Stimulated activated memory B cell treated with anti-CD40 and anti-IgM and Interleukin-4, amounts not matched to agents 10 μg/mL and 1 μg/mL and 100 μg/mL, for 72 hours (primary cell): ENCODE data around the gene RCOR1.

ENCODE experiments used
- ATAC-seq: fragments of 150-1000 bp; cut with Tn5 transposase; 2 replicates; pipeline ENCODE4 v1.10.0; 2021
- H3K27ac Mint-ChIP-seq: one replicate; pipeline ENCODE4 v1.8.0; 2022; ENCODE audit warnings: mild to moderate bottlenecking, mixed read lengths
- H3K27me3 Mint-ChIP-seq: one replicate; pipeline ENCODE4 v1.8.0; 2022; ENCODE audit warnings: mixed read lengths
- H3K36me3 Mint-ChIP-seq: one replicate; pipeline ENCODE4 v1.8.0; 2022; ENCODE audit warnings: mixed read lengths
- H3K4me1 Mint-ChIP-seq: one replicate; pipeline ENCODE4 v1.8.0; 2022; ENCODE audit warnings: mixed read lengths
- H3K4me3 Mint-ChIP-seq: one replicate; pipeline ENCODE4 v1.8.0; 2022; ENCODE audit warnings: mild to moderate bottlenecking, moderate library complexity, mixed read lengths
- H3K9me3 Mint-ChIP-seq: one replicate; pipeline ENCODE4 v1.8.0; 2022; ENCODE audit warnings: mixed read lengths

The RCOR1 gene

GRCh38 chr14:102737402-102738372, 145.2 kb downstream of the RCOR1 start:
- no peaks in the 10 kb centered on the region for H3K27me3 Mint-ChIP-seq
- H3K36me3 Mint-ChIP-seq, result peaks cover 32% of the 10 kb centered on the region
- no peaks in the 10 kb centered on the region for H3K9me3 Mint-ChIP-seq
- no peak overlapping the region for H3K27ac Mint-ChIP-seq
- no peak overlapping the region for H3K4me3 Mint-ChIP-seq
- ATAC-seq, result no peak
- H3K4me1 Mint-ChIP-seq, result no peaks in the 10 kb centered on the region

DNA sequence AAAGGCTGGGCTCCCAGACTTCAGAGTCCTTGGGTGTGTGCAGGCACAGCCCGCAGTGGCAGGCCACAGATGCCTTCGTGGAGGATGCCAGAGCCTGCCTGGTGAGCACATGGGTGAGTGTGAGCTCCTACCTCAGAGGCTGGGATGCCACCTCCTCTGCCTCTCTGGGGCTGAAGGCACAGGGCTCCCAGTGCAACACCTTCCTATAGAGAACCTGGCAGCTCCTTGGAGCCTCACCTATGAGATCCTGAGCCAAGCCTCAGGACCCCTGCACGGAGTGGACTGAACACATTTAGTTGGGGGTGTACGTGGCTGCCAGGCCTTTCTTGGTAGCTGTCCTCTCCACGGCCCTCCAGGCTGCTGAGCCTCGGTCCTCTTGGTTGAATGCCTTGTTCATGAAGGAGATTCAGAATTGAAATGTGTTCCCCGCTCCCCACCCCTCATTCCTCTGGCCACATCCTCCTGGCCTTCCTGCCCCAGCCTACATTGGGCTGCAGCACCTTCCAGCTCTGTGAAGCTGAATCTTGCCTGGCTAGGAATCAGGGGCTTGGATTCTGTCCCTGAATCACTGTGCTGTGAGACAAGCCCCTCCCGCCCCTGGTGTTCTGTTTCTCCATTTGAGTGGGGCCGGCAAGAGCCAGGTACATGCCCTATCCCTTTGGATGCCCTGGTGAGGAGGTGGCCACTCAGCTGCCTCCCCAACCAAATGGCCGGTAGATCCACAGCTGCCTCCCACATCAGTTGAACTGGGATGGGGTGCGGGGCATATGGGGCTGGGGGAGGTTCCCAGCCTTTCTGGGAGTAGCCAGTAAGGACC, 146.1 kb downstream of the RCOR1 start:
- H3K4me3 Mint-ChIP-seq, result no peak overlapping the region
- ATAC-seq, result peak; percentile 12
- no peaks in the 10 kb centered on the region for H3K27me3 Mint-ChIP-seq
- H3K36me3 Mint-ChIP-seq, result peaks cover 27% of the 10 kb centered on the region
- no peak overlapping the region for H3K27ac Mint-ChIP-seq
- H3K4me1 Mint-ChIP-seq, result no peaks in the 10 kb centered on the region
- peaks cover 3% of the 10 kb centered on the region for H3K9me3 Mint-ChIP-seq

DNA sequence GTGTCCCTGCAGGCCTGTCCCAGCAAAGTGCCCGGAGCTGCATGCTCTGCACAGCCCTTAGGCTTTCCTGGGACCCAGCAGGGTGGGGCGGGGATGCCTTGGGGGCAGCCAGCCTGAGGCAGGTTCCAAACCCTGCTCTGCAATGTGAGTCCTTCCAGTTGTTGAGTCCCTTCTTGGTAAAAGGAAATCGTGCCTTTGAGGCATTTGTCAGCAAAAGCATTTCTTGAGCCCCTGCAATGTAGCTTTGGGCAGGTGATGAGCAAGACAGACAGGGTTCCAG, 146.7 kb downstream of the RCOR1 start:
- H3K4me3 Mint-ChIP-seq, result no peak overlapping the region
- no peaks in the 10 kb centered on the region for H3K4me1 Mint-ChIP-seq
- H3K27ac Mint-ChIP-seq, result no peak overlapping the region
- H3K27me3 Mint-ChIP-seq, result no peaks in the 10 kb centered on the region
- H3K9me3 Mint-ChIP-seq, result peaks cover 3% of the 10 kb centered on the region
- peaks cover 25% of the 10 kb centered on the region for H3K36me3 Mint-ChIP-seq
- no peak for ATAC-seq

DNA sequence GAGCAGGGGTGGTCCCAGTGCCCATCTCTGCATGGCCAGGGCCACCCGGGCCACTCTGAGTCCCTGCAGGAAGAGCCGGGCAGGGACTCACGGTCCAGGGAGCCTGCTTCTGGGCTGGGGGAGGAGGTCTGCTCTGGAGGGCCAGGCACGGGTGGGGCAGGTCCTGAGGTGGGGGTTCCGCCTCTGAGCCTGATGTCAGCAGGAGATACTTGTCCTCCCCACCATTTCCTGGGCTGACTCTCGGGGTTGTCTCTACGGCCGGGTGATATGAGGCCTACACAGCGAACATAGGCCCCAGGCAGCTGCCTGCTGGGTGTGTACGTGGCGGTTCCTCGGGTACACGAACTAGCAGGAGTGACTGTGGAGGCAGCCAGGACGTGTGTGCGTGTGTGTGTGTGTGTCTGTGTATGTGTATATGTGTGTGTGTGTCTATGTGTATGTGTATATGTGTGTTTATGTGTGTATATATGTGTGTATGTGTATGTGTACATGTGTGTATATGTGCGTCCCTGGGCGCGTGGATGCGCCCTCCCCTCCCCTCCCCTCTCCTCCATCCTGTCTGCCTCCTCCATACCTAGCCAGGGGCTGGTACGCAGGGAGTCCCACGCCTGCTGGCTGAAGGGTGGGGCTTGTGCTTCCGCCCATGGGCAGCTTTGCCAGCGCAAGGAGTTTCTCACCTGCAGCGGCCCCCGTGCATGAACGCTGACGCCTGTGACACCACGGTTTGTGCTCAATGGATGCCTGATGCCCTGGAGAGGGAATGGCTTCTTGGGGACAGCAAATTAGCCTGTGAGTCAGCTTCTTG, 154.4 kb downstream of the RCOR1 start:
- ATAC-seq, result no peak

GRCh38 chr14:102748806-102749205, 156.4 kb downstream of the RCOR1 start:
- peaks cover 14% of the 10 kb centered on the region for H3K4me1 Mint-ChIP-seq
- H3K4me3 Mint-ChIP-seq, result no peak overlapping the region
- no peaks in the 10 kb centered on the region for H3K9me3 Mint-ChIP-seq
- no peak overlapping the region for H3K27ac Mint-ChIP-seq
- H3K27me3 Mint-ChIP-seq, result no peaks in the 10 kb centered on the region
- no peak for ATAC-seq
- H3K36me3 Mint-ChIP-seq, result peaks cover 6% of the 10 kb centered on the region

More for the DNA sequence above, 154.4 kb downstream of the RCOR1 start:
- no peaks in the 10 kb centered on the region for H3K27me3 Mint-ChIP-seq
- no peak overlapping the region for H3K4me3 Mint-ChIP-seq
- no peaks in the 10 kb centered on the region for H3K4me1 Mint-ChIP-seq
- H3K27ac Mint-ChIP-seq, result no peak overlapping the region
- H3K9me3 Mint-ChIP-seq, result peaks cover 3% of the 10 kb centered on the region
- H3K36me3 Mint-ChIP-seq, result peaks cover 11% of the 10 kb centered on the region

- no peak for ATAC-seq
- no peak overlapping the region for H3K4me3 Mint-ChIP-seq
- H3K36me3 Mint-ChIP-seq, result peaks cover 6% of the 10 kb centered on the region
- H3K27me3 Mint-ChIP-seq, result no peaks in the 10 kb centered on the region
- no peaks in the 10 kb centered on the region for H3K9me3 Mint-ChIP-seq
- H3K4me1 Mint-ChIP-seq, result peaks cover 22% of the 10 kb centered on the region
- H3K27ac Mint-ChIP-seq, result no peak overlapping the region
These were observed 157.2 kb downstream of the RCOR1 start for GRCh38 chr14:102749393-102750305.

DNA sequence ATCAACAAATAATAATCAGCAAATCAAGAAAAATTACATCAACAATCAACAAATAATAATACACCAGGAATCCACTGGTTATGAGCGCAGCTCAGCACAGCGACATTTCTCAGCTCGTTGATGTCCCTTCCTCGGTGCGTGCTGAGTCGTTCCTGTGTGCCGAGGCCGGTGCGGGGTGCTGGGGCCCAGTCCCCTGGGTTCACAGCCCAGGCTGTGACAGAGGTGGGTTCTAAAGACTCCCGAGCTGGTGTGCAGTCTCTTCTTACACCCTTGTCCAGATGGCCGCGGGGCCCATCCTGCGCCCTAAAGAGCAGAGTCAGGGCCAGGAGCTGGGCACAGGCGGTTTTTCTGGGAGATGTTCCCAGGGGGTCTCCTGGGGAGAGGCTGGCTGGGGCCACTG, 157.9 kb downstream of the RCOR1 start:
- no peaks in the 10 kb centered on the region for H3K9me3 Mint-ChIP-seq
- H3K36me3 Mint-ChIP-seq, result peaks cover 6% of the 10 kb centered on the region
- H3K27me3 Mint-ChIP-seq, result no peaks in the 10 kb centered on the region
- peaks cover 30% of the 10 kb centered on the region for H3K4me1 Mint-ChIP-seq
- H3K4me3 Mint-ChIP-seq, result no peak overlapping the region
- no peak for ATAC-seq
- H3K27ac Mint-ChIP-seq, result no peak overlapping the region

- Mint-ChIP-seq H3K27me3 (no peaks in the 10 kb centered on the region), H3K36me3 (peaks cover 4% of the 10 kb centered on the region), H3K9me3 (no peaks in the 10 kb centered on the region), H3K4me3 (no peak overlapping the region), H3K27ac (no peak overlapping the region), H3K4me1 (peaks cover 37% of the 10 kb centered on the region)
- ATAC-seq, result no peak
These were observed 158.6 kb downstream of the RCOR1 start for GRCh38 chr14:102751088-102751487.

DNA sequence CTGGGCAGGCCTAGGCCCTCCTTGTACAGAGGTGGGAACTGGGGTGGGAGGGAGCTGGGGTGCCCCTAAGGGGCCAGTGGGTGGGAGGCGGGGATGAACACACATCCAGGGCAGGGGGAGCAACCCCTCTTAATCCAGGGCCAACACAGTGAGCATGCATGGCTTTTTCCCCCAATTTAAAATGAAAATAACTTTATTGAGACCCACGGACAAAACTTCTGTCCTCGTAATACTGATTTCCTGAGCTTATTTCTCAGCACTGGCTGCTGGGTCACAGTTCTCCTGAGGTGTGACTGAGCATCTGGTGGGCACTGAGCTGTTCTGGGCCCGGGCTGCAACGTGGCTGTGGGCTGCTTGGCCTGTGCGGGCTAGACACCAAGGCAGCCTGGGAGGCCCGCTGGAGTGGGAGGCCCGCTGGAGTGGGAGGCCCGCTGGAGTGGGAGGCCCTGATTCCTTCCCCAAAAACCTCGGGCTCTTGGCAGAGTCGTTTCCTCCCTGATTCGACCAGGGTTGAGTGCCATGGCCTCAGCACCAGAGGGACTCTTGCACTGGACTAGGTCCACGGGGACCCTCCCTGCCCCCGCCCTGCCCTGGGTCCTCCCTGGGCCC, 159.9 kb downstream of the RCOR1 start:
- H3K4me1 Mint-ChIP-seq, result peaks cover 49% of the 10 kb centered on the region
- no peak overlapping the region for H3K4me3 Mint-ChIP-seq
- H3K9me3 Mint-ChIP-seq, result no peaks in the 10 kb centered on the region
- no peaks in the 10 kb centered on the region for H3K36me3 Mint-ChIP-seq
- H3K27me3 Mint-ChIP-seq, result no peaks in the 10 kb centered on the region
- no peak overlapping the region for H3K27ac Mint-ChIP-seq
- ATAC-seq, result no peak

- Mint-ChIP-seq H3K4me3 (peak overlapping the region; percentile 52), H3K36me3 (no peaks in the 10 kb centered on the region), H3K9me3 (no peaks in the 10 kb centered on the region), H3K27me3 (no peaks in the 10 kb centered on the region), H3K27ac (peak overlapping the region; percentile 85), H3K4me1 (peaks cover 68% of the 10 kb centered on the region)
- peak; percentile 83 for ATAC-seq
These were observed 162.2 kb downstream of the RCOR1 start for GRCh38 chr14:102754370-102755262.

- Mint-ChIP-seq H3K27ac (peak overlapping the region; percentile 67), H3K4me3 (no peak overlapping the region), H3K4me1 (peaks cover 80% of the 10 kb centered on the region), H3K36me3 (no peaks in the 10 kb centered on the region), H3K9me3 (no peaks in the 10 kb centered on the region), H3K27me3 (no peaks in the 10 kb centered on the region)
- no peak for ATAC-seq
These were observed 165.2 kb downstream of the RCOR1 start for GRCh38 chr14:102757646-102758045.

DNA sequence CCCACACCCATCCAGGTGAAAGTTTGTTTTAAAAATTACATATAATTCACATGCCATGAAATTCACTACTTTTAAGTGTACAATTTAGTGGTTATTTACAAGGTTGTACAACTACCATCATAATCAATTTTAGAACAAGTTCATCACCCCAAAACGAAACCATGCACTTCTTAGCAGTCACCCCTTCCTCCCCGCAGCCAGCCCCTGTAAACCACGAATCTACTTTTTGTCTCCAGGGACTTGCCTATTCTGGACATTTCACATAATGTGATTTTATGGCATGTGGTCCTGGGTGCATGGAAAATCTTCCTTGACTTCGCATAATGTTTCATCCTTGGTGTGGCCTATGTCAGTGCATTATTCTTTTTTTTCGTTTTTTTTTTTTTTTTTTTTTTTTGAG, 165.6 kb downstream of the RCOR1 start:
- no peak for ATAC-seq
- no peak overlapping the region for H3K4me3 Mint-ChIP-seq
- no peaks in the 10 kb centered on the region for H3K36me3 Mint-ChIP-seq
- no peaks in the 10 kb centered on the region for H3K9me3 Mint-ChIP-seq
- H3K4me1 Mint-ChIP-seq, result peaks cover 75% of the 10 kb centered on the region
- H3K27ac Mint-ChIP-seq, result peak overlapping the region; percentile 67
- H3K27me3 Mint-ChIP-seq, result no peaks in the 10 kb centered on the region

DNA sequence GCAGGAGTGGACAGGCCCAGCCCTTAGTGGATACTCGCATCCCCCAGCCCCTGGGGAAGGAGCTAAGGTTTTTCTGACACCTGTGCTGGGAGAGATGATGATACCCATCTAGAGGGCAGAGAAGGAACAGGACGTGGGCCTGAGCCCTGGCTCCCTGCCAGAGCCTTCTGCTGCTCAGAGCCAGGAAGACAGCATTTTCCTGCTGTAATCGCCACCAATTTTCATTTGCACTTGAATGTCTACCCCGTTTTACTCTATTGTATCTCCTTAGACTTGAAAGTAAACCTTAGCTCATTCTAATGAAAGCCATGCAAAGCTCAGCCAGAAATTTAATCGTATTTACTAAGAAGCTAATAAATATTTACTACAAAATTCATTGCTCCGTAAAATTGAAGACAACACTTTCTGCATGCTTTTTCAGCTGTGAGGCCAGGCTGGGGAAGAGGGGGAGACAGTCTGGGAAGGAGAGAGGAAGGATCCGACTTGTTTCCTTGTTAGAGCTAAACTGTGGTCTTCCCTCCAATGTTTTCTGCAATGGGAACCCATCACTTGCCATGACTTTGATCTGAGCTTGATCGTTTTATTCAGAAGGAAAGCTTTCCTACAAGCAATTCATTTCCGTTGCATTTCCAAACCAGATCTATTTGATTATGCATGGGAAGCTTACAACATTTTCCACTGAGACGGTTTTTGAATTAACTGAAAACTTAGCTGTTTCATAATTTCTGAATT, 167.2 kb downstream of the RCOR1 start:
- Mint-ChIP-seq H3K4me1 (peaks cover 73% of the 10 kb centered on the region), H3K9me3 (no peaks in the 10 kb centered on the region), H3K27ac (no peak overlapping the region), H3K36me3 (no peaks in the 10 kb centered on the region), H3K4me3 (no peak overlapping the region), H3K27me3 (no peaks in the 10 kb centered on the region)
- ATAC-seq, result no peak
